SK-N-MC (cell line): ENCODE data around the gene ARHGEF37.

ENCODE experiments used
- DNase-seq: peaks from one replicate; pipeline ENCODE4 v3.0.0-alpha.2; 2011; ENCODE audit warnings: low read depth, low spot score
- H3K27ac ChIP-seq: fragments of 200-600 bp; sonication (generic); 2 replicates; pipeline ENCODE4 v1.5.1; 2016; ENCODE audit warnings: mixed run types
- H3K36me3 ChIP-seq: fragments of 200-600 bp; sonication (generic); 2 replicates; pipeline ENCODE4 v1.6.1; 2017; ENCODE audit warnings: antibody characterized with exemption, low read length, mixed read lengths; ENCODE audit not compliant: insufficient read depth
- H3K4me3 ChIP-seq: fragments of 200-600 bp; sonication (generic); 2 replicates; pipeline ENCODE4 v1.5.1; 2016
- H3K9ac ChIP-seq: fragments of 200-600 bp; sonication (generic); 2 replicates; pipeline ENCODE4 v1.8.0; 2017; ENCODE audit warnings: mixed run types, mixed read lengths; ENCODE audit not compliant: insufficient read length
- H3K9me3 ChIP-seq: fragments of 200-600 bp; sonication (generic); 2 replicates; pipeline ENCODE4 v1.6.1; 2017; ENCODE audit warnings: low read depth, mild to moderate bottlenecking, antibody characterized with exemption, low read length, moderate library complexity, mixed read lengths
- EZH2 ChIP-seq: fragments of 200-600 bp; sonication (generic); IDR thresholded peaks from one replicate; pipeline ENCODE4 v1.6.1; 2017; ENCODE audit warnings: antibody characterized with exemption
- FOXP2 ChIP-seq: optimal IDR thresholded peaks from 2 replicates; pipeline ENCODE3; 2011; ENCODE audit warnings: mild to moderate bottlenecking, moderate library complexity; ENCODE audit not compliant: insufficient read depth; ENCODE audit errors: extremely low read length, control extremely low read depth
- POLR2AphosphoS5 ChIP-seq: IDR thresholded peaks from 2 replicates; pipeline ENCODE4 v1.6.1; 2012; ENCODE audit warnings: mild to moderate bottlenecking, low read depth, low read length, borderline replicate concordance

The ARHGEF37 gene

GRCh38 chr5:149603920-149604319 lies 22.6 kb downstream of the ARHGEF37 start:
- H3K9me3 ChIP-seq: no peaks in the 10 kb centered on the region
- no peaks in the 10 kb centered on the region for H3K36me3 ChIP-seq
- no peak overlapping the region for H3K9ac ChIP-seq
- H3K4me3 ChIP-seq: no peak overlapping the region
- DNase-seq: no peak
- TF ChIP-seq EZH2 (no peak), FOXP2 (no peak), POLR2AphosphoS5 (no peak)
- H3K27ac ChIP-seq: no peak overlapping the region

GRCh38 chr5:149604321-149604720 lies 23.0 kb downstream of the ARHGEF37 start:
- Histone ChIP-seq H3K9ac (no peak overlapping the region), H3K36me3 (no peaks in the 10 kb centered on the region), H3K27ac (no peak overlapping the region), H3K9me3 (no peaks in the 10 kb centered on the region), H3K4me3 (no peak overlapping the region)
- TF ChIP-seq POLR2AphosphoS5 (no peak), FOXP2 (no peak), EZH2 (no peak)
- DNase-seq: no peak

- no peak for TF ChIP-seq POLR2AphosphoS5
- TF ChIP-seq FOXP2: no peak
- TF ChIP-seq EZH2: no peak
- no peak overlapping the region for H3K27ac ChIP-seq
- H3K4me3 ChIP-seq: no peak overlapping the region
- no peak overlapping the region for H3K9ac ChIP-seq
- DNase-seq: no peak
- H3K9me3 ChIP-seq: no peaks in the 10 kb centered on the region
- no peaks in the 10 kb centered on the region for H3K36me3 ChIP-seq
These were observed 24.2 kb downstream of the ARHGEF37 start for GRCh38 chr5:149605354-149605997.

GRCh38 chr5:149605998-149606724 lies 24.9 kb downstream of the ARHGEF37 start:
- no peaks in the 10 kb centered on the region for H3K9me3 ChIP-seq
- H3K36me3 ChIP-seq: no peaks in the 10 kb centered on the region
- no peak overlapping the region for H3K9ac ChIP-seq
- no peak for DNase-seq
- TF ChIP-seq POLR2AphosphoS5 (no peak), FOXP2 (no peak), EZH2 (no peak)
- no peak overlapping the region for H3K4me3 ChIP-seq
- no peak overlapping the region for H3K27ac ChIP-seq

- no peak for DNase-seq
- no peak overlapping the region for H3K4me3 ChIP-seq
These were observed 27.7 kb downstream of the ARHGEF37 start for GRCh38 chr5:149608936-149609545.

GRCh38 chr5:149609640-149610219 lies 28.4 kb downstream of the ARHGEF37 start:
- DNase-seq: no peak
- Histone ChIP-seq H3K9me3 (no peaks in the 10 kb centered on the region), H3K27ac (no peak overlapping the region), H3K36me3 (no peaks in the 10 kb centered on the region), H3K9ac (no peak overlapping the region), H3K4me3 (no peak overlapping the region)
- TF ChIP-seq POLR2AphosphoS5 (no peak), FOXP2 (no peak), EZH2 (no peak)

More at GRCh38 chr5:149608936-149609545, 27.7 kb downstream of the ARHGEF37 start:
- Histone ChIP-seq H3K27ac (no peak overlapping the region), H3K36me3 (no peaks in the 10 kb centered on the region), H3K9ac (no peak overlapping the region), H3K9me3 (no peaks in the 10 kb centered on the region)
- TF ChIP-seq EZH2: no peak
- no peak for TF ChIP-seq FOXP2
- TF ChIP-seq POLR2AphosphoS5: no peak

GRCh38 chr5:149610589-149611255 lies 29.4 kb downstream of the ARHGEF37 start:
- no peak overlapping the region for H3K9ac ChIP-seq
- H3K4me3 ChIP-seq: no peak overlapping the region
- H3K27ac ChIP-seq: no peak overlapping the region
- no peaks in the 10 kb centered on the region for H3K9me3 ChIP-seq
- no peak for TF ChIP-seq EZH2
- no peak for TF ChIP-seq FOXP2
- no peak for TF ChIP-seq POLR2AphosphoS5
- DNase-seq: no peak
- no peaks in the 10 kb centered on the region for H3K36me3 ChIP-seq

GRCh38 chr5:149611326-149611725 lies 30.0 kb downstream of the ARHGEF37 start:
- H3K36me3 ChIP-seq: no peaks in the 10 kb centered on the region
- H3K4me3 ChIP-seq: no peak overlapping the region
- no peak overlapping the region for H3K27ac ChIP-seq
- no peaks in the 10 kb centered on the region for H3K9me3 ChIP-seq
- no peak overlapping the region for H3K9ac ChIP-seq
- DNase-seq: no peak
- no peak for TF ChIP-seq EZH2
- TF ChIP-seq FOXP2: no peak
- no peak for TF ChIP-seq POLR2AphosphoS5
